Measurements from ENCODE around the gene CHD5.

CHD5 gene

GRCh38 chr1:6145396-6145750 lies 34.7 kb downstream of the CHD5 start:
- Mint-ChIP-seq H3K4me3 (no peak overlapping the region), H3K27me3 (ENCODE audit: low read depth) (peaks cover 28% of the 10 kb centered on the region), H3K27ac (no peak overlapping the region), H3K9me3 (no peaks in the 10 kb centered on the region), H3K36me3 (ENCODE audit: low read depth) (no peaks in the 10 kb centered on the region), H3K4me1 (peaks cover 15% of the 10 kb centered on the region)
- TF ChIP-seq CTCF (IDR thresholded peaks at IDR 0.05; ENCODE audit: unreplicated experiment in 3 of 3), result no peak

- H3K27me3 Mint-ChIP-seq (ENCODE audit: low read depth), result peaks cover 28% of the 10 kb centered on the region
- H3K4me3 Mint-ChIP-seq, result no peak overlapping the region
- H3K4me1 Mint-ChIP-seq, result peaks cover 15% of the 10 kb centered on the region
- H3K9me3 Mint-ChIP-seq, result no peaks in the 10 kb centered on the region
- H3K27ac Mint-ChIP-seq, result no peak overlapping the region
- no peak for TF ChIP-seq CTCF (IDR thresholded peaks at IDR 0.05; ENCODE audit: unreplicated experiment in 3 of 3)
- H3K36me3 Mint-ChIP-seq (ENCODE audit: low read depth), result no peaks in the 10 kb centered on the region
Measured at GRCh38 chr1:6144647-6145395, 35.3 kb downstream of the CHD5 start.

- H3K27ac Mint-ChIP-seq, result no peak overlapping the region
- peaks cover 32% of the 10 kb centered on the region for H3K27me3 Mint-ChIP-seq (ENCODE audit: low read depth)
- H3K4me1 Mint-ChIP-seq, result peaks cover 15% of the 10 kb centered on the region
- no peaks in the 10 kb centered on the region for H3K36me3 Mint-ChIP-seq (ENCODE audit: low read depth)
- no peaks in the 10 kb centered on the region for H3K9me3 Mint-ChIP-seq
- TF ChIP-seq CTCF (IDR thresholded peaks at IDR 0.05; ENCODE audit: unreplicated experiment in 3 of 3), result no peak
- H3K4me3 Mint-ChIP-seq, result no peak overlapping the region
Measured at GRCh38 chr1:6144175-6144574, 35.9 kb downstream of the CHD5 start.

GRCh38 chr1:6143395-6143794 lies 36.7 kb downstream of the CHD5 start:
- no peak for TF ChIP-seq CTCF (IDR thresholded peaks at IDR 0.05; ENCODE audit: unreplicated experiment in 3 of 3)
- peaks cover 13% of the 10 kb centered on the region for H3K4me1 Mint-ChIP-seq
- no peak overlapping the region for H3K4me3 Mint-ChIP-seq
- H3K9me3 Mint-ChIP-seq, result no peaks in the 10 kb centered on the region
- no peaks in the 10 kb centered on the region for H3K36me3 Mint-ChIP-seq (ENCODE audit: low read depth)
- peaks cover 28% of the 10 kb centered on the region for H3K27me3 Mint-ChIP-seq (ENCODE audit: low read depth)
- no peak overlapping the region for H3K27ac Mint-ChIP-seq

GRCh38 chr1:6142734-6143133 lies 37.4 kb downstream of the CHD5 start:
- H3K4me1 Mint-ChIP-seq, result peaks cover 10% of the 10 kb centered on the region
- H3K9me3 Mint-ChIP-seq, result no peaks in the 10 kb centered on the region
- no peak overlapping the region for H3K4me3 Mint-ChIP-seq
- no peak for TF ChIP-seq CTCF (IDR thresholded peaks at IDR 0.05; ENCODE audit: unreplicated experiment in 3 of 3)
- H3K27me3 Mint-ChIP-seq (ENCODE audit: low read depth), result peaks cover 22% of the 10 kb centered on the region
- H3K27ac Mint-ChIP-seq, result no peak overlapping the region
- no peaks in the 10 kb centered on the region for H3K36me3 Mint-ChIP-seq (ENCODE audit: low read depth)

- Mint-ChIP-seq H3K27me3 (ENCODE audit: low read depth) (peaks cover 24% of the 10 kb centered on the region), H3K4me1 (peaks cover 10% of the 10 kb centered on the region), H3K27ac (no peak overlapping the region), H3K9me3 (no peaks in the 10 kb centered on the region), H3K36me3 (ENCODE audit: low read depth) (no peaks in the 10 kb centered on the region), H3K4me3 (no peak overlapping the region)
- TF ChIP-seq CTCF (IDR thresholded peaks at IDR 0.05; ENCODE audit: unreplicated experiment in 3 of 3), result no peak
Measured at GRCh38 chr1:6142036-6142621, 38.0 kb downstream of the CHD5 start.

All from nephron (organoid).